ENCODE data around the gene BORCS8.

The BORCS8 gene

GRCh38 chr19:19213426-19214158 is 21.6 kb upstream of the BORCS8 start:
- DNase-seq, result no peak

- no peak for DNase-seq
These were observed 21.0 kb upstream of the BORCS8 start for GRCh38 chr19:19212916-19213315.

GRCh38 chr19:19211499-19212420 is 19.8 kb upstream of the BORCS8 start, which contains the start of gene NCAN:
Gene NCAN (plus strand): TSS chr19:19211958. CDS start chr19:19216954, 4,996 bp downstream.
- no peak for DNase-seq

GRCh38 chr19:19209372-19209771 is 17.4 kb upstream of the BORCS8 start:
- no peak for DNase-seq

GRCh38 chr19:19207637-19208572 is 16.0 kb upstream of the BORCS8 start:
- DNase-seq, result no peak

- no peak for DNase-seq
These were observed 15.0 kb upstream of the BORCS8 start for GRCh38 chr19:19206938-19207337.

GRCh38 chr19:19205416-19206410 is 13.8 kb upstream of the BORCS8 start:
- DNase-seq, result no peak

GRCh38 chr19:19204181-19204580 is 12.2 kb upstream of the BORCS8 start:
- no peak for DNase-seq

- peak; percentile 92 for DNase-seq
These were observed 11.3 kb upstream of the BORCS8 start, which contains the start of gene NR2C2AP for GRCh38 chr19:19203012-19203856. Gene NR2C2AP (minus strand): TSS chr19:19203414. CDS start chr19:19203060, 354 bp downstream.

- no peak for DNase-seq
These were observed 10.7 kb upstream of the BORCS8 start for GRCh38 chr19:19202707-19203011.

- no peak for DNase-seq
These were observed 10.0 kb upstream of the BORCS8 start for GRCh38 chr19:19201697-19202630.

GRCh38 chr19:19193926-19194325 is 2.0 kb upstream of the BORCS8 start:
- DNase-seq, result no peak

GRCh38 chr19:19192910-19193423 is 1.0 kb upstream of the BORCS8 start:
- DNase-seq, result peak in 1 of 2 donors; percentile 28

GRCh38 chr19:19191768-19192077 is 229 bp downstream of the BORCS8 start:
- no peak for DNase-seq

- no peak for DNase-seq
These were observed 5.2 kb downstream of the BORCS8 start for GRCh38 chr19:19186742-19187141.

GRCh38 chr19:19185853-19186740 is 5.9 kb downstream of the BORCS8 start:
- DNase-seq, result peak; percentile 60 to 68

- DNase-seq, result no peak
These were observed 10.4 kb downstream of the BORCS8 start for GRCh38 chr19:19181488-19181998.
